IPS-18a (cell line): ENCODE results near the gene TNPO3.

Experiments
- H3K27ac ChIP-seq: one replicate; pipeline ENCODE4 v1.5.1; 2013; ENCODE audit warnings: low read length
- H3K27me3 ChIP-seq: one replicate; pipeline ENCODE4 v1.6.1; 2013; ENCODE audit warnings: mild to moderate bottlenecking, low read length; ENCODE audit not compliant: control insufficient read depth, insufficient read depth
- H3K36me3 ChIP-seq: one replicate; pipeline ENCODE4 v1.6.1; 2013; ENCODE audit warnings: low read depth, low read length; ENCODE audit not compliant: control insufficient read depth
- H3K4me1 ChIP-seq: one replicate; pipeline ENCODE4 v1.6.1; 2013; ENCODE audit warnings: low read depth, low read length; ENCODE audit not compliant: control insufficient read depth
- H3K4me3 ChIP-seq: one replicate; pipeline ENCODE4 v1.5.1; 2013; ENCODE audit warnings: low read length
- H3K9ac ChIP-seq: one replicate; pipeline ENCODE4 v1.6.1; 2013; ENCODE audit warnings: mild to moderate bottlenecking, low read length, moderate library complexity
- H3K9me3 ChIP-seq: one replicate; pipeline ENCODE4 v1.6.1; 2013; ENCODE audit warnings: low read depth, low read length; ENCODE audit not compliant: control insufficient read depth

Gene TNPO3

GRCh38 chr7:129089521-129090212 lies 34.8 kb upstream of the TNPO3 start:
- H3K9ac ChIP-seq, result no peak overlapping the region
- no peak overlapping the region for H3K27ac ChIP-seq
- H3K27me3 ChIP-seq, result no peaks in the 10 kb centered on the region
- H3K4me3 ChIP-seq, result no peak overlapping the region
- H3K4me1 ChIP-seq, result no peaks in the 10 kb centered on the region
- H3K36me3 ChIP-seq, result no peaks in the 10 kb centered on the region
- no peaks in the 10 kb centered on the region for H3K9me3 ChIP-seq

- no peaks in the 10 kb centered on the region for H3K27me3 ChIP-seq
- no peaks in the 10 kb centered on the region for H3K4me1 ChIP-seq
- no peak overlapping the region for H3K27ac ChIP-seq
- H3K36me3 ChIP-seq, result no peaks in the 10 kb centered on the region
- no peak overlapping the region for H3K4me3 ChIP-seq
- H3K9ac ChIP-seq, result no peak overlapping the region
- no peaks in the 10 kb centered on the region for H3K9me3 ChIP-seq
Observed at GRCh38 chr7:129084801-129085551, 30.1 kb upstream of the TNPO3 start.

- no peaks in the 10 kb centered on the region for H3K36me3 ChIP-seq
- H3K4me1 ChIP-seq, result no peaks in the 10 kb centered on the region
- H3K9me3 ChIP-seq, result no peaks in the 10 kb centered on the region
- H3K9ac ChIP-seq, result no peak overlapping the region
- no peak overlapping the region for H3K27ac ChIP-seq
- no peaks in the 10 kb centered on the region for H3K27me3 ChIP-seq
- no peak overlapping the region for H3K4me3 ChIP-seq
Observed at GRCh38 chr7:129083525-129083924, 28.6 kb upstream of the TNPO3 start.

- H3K9me3 ChIP-seq, result no peaks in the 10 kb centered on the region
Observed at GRCh38 chr7:129078455-129078854, 23.5 kb upstream of the TNPO3 start.

GRCh38 chr7:129076886-129077285 lies 22.0 kb upstream of the TNPO3 start:
- H3K27me3 ChIP-seq, result no peaks in the 10 kb centered on the region
- H3K9ac ChIP-seq, result no peak overlapping the region
- H3K4me3 ChIP-seq, result no peak overlapping the region
- H3K9me3 ChIP-seq, result no peaks in the 10 kb centered on the region
- H3K36me3 ChIP-seq, result no peaks in the 10 kb centered on the region
- H3K27ac ChIP-seq, result no peak overlapping the region
- no peaks in the 10 kb centered on the region for H3K4me1 ChIP-seq

More at GRCh38 chr7:129078455-129078854, 23.5 kb upstream of the TNPO3 start:
- Histone ChIP-seq H3K36me3 (no peaks in the 10 kb centered on the region), H3K27ac (no peak overlapping the region), H3K9ac (no peak overlapping the region), H3K27me3 (no peaks in the 10 kb centered on the region), H3K4me3 (no peak overlapping the region), H3K4me1 (no peaks in the 10 kb centered on the region)

- Histone ChIP-seq H3K27ac (no peak overlapping the region), H3K9me3 (no peaks in the 10 kb centered on the region), H3K27me3 (no peaks in the 10 kb centered on the region), H3K36me3 (no peaks in the 10 kb centered on the region), H3K4me1 (no peaks in the 10 kb centered on the region), H3K9ac (no peak overlapping the region), H3K4me3 (no peak overlapping the region)
Observed at GRCh38 chr7:129074994-129075393, 20.1 kb upstream of the TNPO3 start.

- Histone ChIP-seq H3K36me3 (no peaks in the 10 kb centered on the region), H3K4me3 (no peak overlapping the region), H3K27ac (no peak overlapping the region), H3K27me3 (no peaks in the 10 kb centered on the region), H3K9ac (no peak overlapping the region), H3K9me3 (no peaks in the 10 kb centered on the region), H3K4me1 (no peaks in the 10 kb centered on the region)
Observed at GRCh38 chr7:129074361-129074871, 19.5 kb upstream of the TNPO3 start.

- Histone ChIP-seq H3K9ac (no peak overlapping the region), H3K36me3 (no peaks in the 10 kb centered on the region), H3K27me3 (no peaks in the 10 kb centered on the region), H3K4me1 (no peaks in the 10 kb centered on the region), H3K4me3 (no peak overlapping the region), H3K27ac (no peak overlapping the region), H3K9me3 (no peaks in the 10 kb centered on the region)
Observed at GRCh38 chr7:129073738-129074137, 18.8 kb upstream of the TNPO3 start.

- H3K4me1 ChIP-seq, result no peaks in the 10 kb centered on the region
Observed at GRCh38 chr7:129073204-129073603, 18.3 kb upstream of the TNPO3 start.

GRCh38 chr7:129072479-129073011 lies 17.6 kb upstream of the TNPO3 start:
- Histone ChIP-seq H3K36me3 (no peaks in the 10 kb centered on the region), H3K27ac (no peak overlapping the region), H3K27me3 (no peaks in the 10 kb centered on the region), H3K4me1 (peaks cover 1% of the 10 kb centered on the region), H3K9ac (no peak overlapping the region), H3K4me3 (no peak overlapping the region), H3K9me3 (no peaks in the 10 kb centered on the region)

More at GRCh38 chr7:129073204-129073603, 18.3 kb upstream of the TNPO3 start:
- Histone ChIP-seq H3K4me3 (no peak overlapping the region), H3K27ac (no peak overlapping the region), H3K9me3 (no peaks in the 10 kb centered on the region), H3K36me3 (no peaks in the 10 kb centered on the region), H3K27me3 (no peaks in the 10 kb centered on the region), H3K9ac (no peak overlapping the region)

GRCh38 chr7:129069021-129069420 lies 14.1 kb upstream of the TNPO3 start:
- Histone ChIP-seq H3K9ac (no peak overlapping the region), H3K9me3 (no peaks in the 10 kb centered on the region), H3K4me3 (no peak overlapping the region), H3K27ac (no peak overlapping the region), H3K36me3 (no peaks in the 10 kb centered on the region), H3K4me1 (peaks cover 13% of the 10 kb centered on the region), H3K27me3 (no peaks in the 10 kb centered on the region)
